A673 (cell line): ENCODE results near the gene RBM41. TPM values are rescaled to one million over a fixed set of nuclear protein-coding genes. Genes with fewer than 3 reads are reported as not detected.
"Not testable (repeated sequence)": the region's sequence is repeated elsewhere in the genome, so short reads cannot be mapped to it uniquely, and the experiment has no call there.

Experiments
- BruUV-seq: library from RNA; stranded (reverse); fragments of 400-500 nt; replicated peaks from 2 replicates; lab custom pipeline; 2021; lab: Mats Ljungman, UMichigan
- CTCF ChIA-PET: fragments of 300-600 bp; sonication (Branson Sonifier 250); formaldehyde crosslinking; loops from one replicate; lab custom pipeline; 2022; ENCODE audit warnings: antibody characterized with exemption; lab: Charles Lee
- POLR2A ChIA-PET: fragments of 300-600 bp; sonication (Branson Sonifier 250); formaldehyde crosslinking; loops from one replicate; lab custom pipeline; 2022; ENCODE audit warnings: antibody characterized with exemption; ENCODE audit not compliant: low non-redundant PET; lab: Charles Lee
- DNase-seq: peaks from one replicate; pipeline ENCODE4 v3.0.0-alpha.2; 2015; ENCODE audit warnings: low spot score
- H3K27ac ChIP-seq: fragments of 200-600 bp; sonication (generic); 2 replicates; pipeline ENCODE4 v1.5.1; 2016; ENCODE audit warnings: mixed run types, low read depth, mild to moderate bottlenecking, mixed read lengths, antibody characterized with exemption, low read length; ENCODE audit not compliant: poor library complexity, severe bottlenecking
- H3K27me3 ChIP-seq: fragments of 200-600 bp; sonication (generic); replicated peaks from 2 replicates; pipeline ENCODE4 v1.6.1; 2017; ENCODE audit warnings: mixed run types, low read depth, mild to moderate bottlenecking, mixed read lengths, antibody characterized with exemption, low read length; ENCODE audit not compliant: insufficient read depth, poor library complexity
- H3K36me3 ChIP-seq: fragments of 200-600 bp; sonication (generic); 2 replicates; pipeline ENCODE4 v1.6.1; 2016; ENCODE audit warnings: mixed run types, mild to moderate bottlenecking, mixed read lengths, antibody characterized with exemption, low read length; ENCODE audit not compliant: insufficient read depth, poor library complexity, severe bottlenecking
- H3K4me1 ChIP-seq: fragments of 200-600 bp; sonication (generic); 2 replicates; pipeline ENCODE4 v1.6.1; 2017; ENCODE audit warnings: mixed run types, mild to moderate bottlenecking, mixed read lengths, antibody characterized with exemption, low read length; ENCODE audit not compliant: insufficient read depth, poor library complexity, severe bottlenecking
- H3K4me3 ChIP-seq: fragments of 200-600 bp; sonication (generic); 2 replicates; pipeline ENCODE4 v1.5.1; 2016; ENCODE audit warnings: low read depth, mixed run types, mild to moderate bottlenecking, mixed read lengths, low read length; ENCODE audit not compliant: poor library complexity, severe bottlenecking
- H3K9me3 ChIP-seq: fragments of 200-600 bp; sonication (generic); 2 replicates; pipeline ENCODE4 v1.6.1; 2016; ENCODE audit warnings: mixed run types, low read depth, mild to moderate bottlenecking, mixed read lengths, antibody characterized with exemption, low read length; ENCODE audit not compliant: poor library complexity, severe bottlenecking
- EZH2 ChIP-seq: fragments of 200-600 bp; sonication (generic); IDR thresholded peaks from 2 replicates; pipeline ENCODE4 v1.6.1; 2017; ENCODE audit warnings: borderline replicate concordance, low read depth, mild to moderate bottlenecking, mixed read lengths, antibody characterized with exemption, low read length; ENCODE audit not compliant: poor library complexity, severe bottlenecking
- intact Hi-C: fragments of 100-400 bp; cut with micrococcal nuclease; formaldehyde crosslinking; loops from one replicate; pipeline ENCODE4 v1.10.0; 2022; ENCODE audit not compliant: unreplicated experiment
- total RNA-seq: library from RNA; stranded (reverse); gene quantifications from 2 replicates; pipeline ENCODE4 v1.2.3, GENCODE V29; 2021
- TF ChIP-seq, protein P1 (sequence below): fragments of 300-800, 200-600 bp; sonication (generic); conservative IDR thresholded peaks from 2 replicates; pipeline ENCODE4 v1.5.1; 2017; ENCODE audit warnings: low read depth, mild to moderate bottlenecking, antibody characterized with exemption, low read length, moderate library complexity, mixed read lengths

Gene RBM41
- total RNA-seq, 1 experiment from 2014 or later: 19.0 TPM

DNA sequence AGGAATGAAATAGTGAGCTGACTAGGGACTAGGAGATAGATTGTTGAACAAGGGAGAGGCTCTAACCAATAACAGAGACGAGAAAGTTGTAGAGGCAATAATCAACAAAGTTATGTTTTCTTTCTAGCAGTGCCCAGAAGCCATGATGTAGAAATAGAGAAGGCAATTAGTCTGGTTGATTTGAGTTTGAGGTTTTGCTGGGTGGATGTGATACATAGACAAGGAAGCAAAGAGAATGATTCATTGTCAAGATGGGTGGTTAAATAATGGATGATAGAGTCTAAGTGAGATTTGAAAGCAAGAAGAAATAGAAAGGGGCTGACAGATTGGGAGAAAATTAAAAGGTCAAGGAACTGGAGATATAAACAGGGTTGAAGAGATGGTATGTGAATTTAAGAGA, 11.2 kb downstream of the RBM41 start:
- no peaks in the 10 kb centered on the region for H3K27me3 ChIP-seq

DNA sequence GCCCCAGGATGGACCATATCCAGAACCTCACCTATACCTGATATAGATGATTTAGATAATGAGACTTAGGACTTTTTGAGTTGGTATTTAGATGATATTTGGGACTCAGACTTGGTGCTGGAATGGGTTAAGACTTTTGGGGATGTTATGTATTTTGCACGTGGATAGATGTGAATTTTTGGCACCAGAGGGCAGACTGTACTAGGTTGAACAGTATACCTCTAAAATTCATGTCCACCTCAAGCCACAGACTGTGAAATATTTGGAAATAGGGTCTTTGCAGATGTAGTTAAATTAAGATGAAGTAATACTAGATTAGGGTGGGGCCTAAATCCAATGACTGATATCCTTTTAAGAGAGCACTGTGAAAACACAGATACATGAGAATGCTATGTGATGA, 15.6 kb downstream of the RBM41 start:
- Histone ChIP-seq H3K36me3 (peaks cover 3% of the 10 kb centered on the region), H3K27me3 (no peaks in the 10 kb centered on the region), H3K4me1 (no peaks in the 10 kb centered on the region), H3K9me3 (no peaks in the 10 kb centered on the region), H3K4me3 (no peak overlapping the region), H3K27ac (no peak overlapping the region)
- CTCF ChIA-PET: no interaction called here
- peak; percentile 1 for DNase-seq
- BruUV-seq: no TSS peak
- intact Hi-C loops: no loop called here
- POLR2A ChIA-PET: no interaction called here
- TF ChIP-seq, protein P1, sequence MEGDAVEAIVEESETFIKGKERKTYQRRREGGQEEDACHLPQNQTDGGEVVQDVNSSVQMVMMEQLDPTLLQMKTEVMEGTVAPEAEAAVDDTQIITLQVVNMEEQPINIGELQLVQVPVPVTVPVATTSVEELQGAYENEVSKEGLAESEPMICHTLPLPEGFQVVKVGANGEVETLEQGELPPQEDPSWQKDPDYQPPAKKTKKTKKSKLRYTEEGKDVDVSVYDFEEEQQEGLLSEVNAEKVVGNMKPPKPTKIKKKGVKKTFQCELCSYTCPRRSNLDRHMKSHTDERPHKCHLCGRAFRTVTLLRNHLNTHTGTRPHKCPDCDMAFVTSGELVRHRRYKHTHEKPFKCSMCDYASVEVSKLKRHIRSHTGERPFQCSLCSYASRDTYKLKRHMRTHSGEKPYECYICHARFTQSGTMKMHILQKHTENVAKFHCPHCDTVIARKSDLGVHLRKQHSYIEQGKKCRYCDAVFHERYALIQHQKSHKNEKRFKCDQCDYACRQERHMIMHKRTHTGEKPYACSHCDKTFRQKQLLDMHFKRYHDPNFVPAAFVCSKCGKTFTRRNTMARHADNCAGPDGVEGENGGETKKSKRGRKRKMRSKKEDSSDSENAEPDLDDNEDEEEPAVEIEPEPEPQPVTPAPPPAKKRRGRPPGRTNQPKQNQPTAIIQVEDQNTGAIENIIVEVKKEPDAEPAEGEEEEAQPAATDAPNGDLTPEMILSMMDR: no peak; the same call in 1 of the 2 replicates
- no peak for TF ChIP-seq EZH2

More for the DNA sequence above, 11.2 kb downstream of the RBM41 start:
- CTCF ChIA-PET: no interaction called here
- Histone ChIP-seq H3K4me3 (no peak overlapping the region), H3K36me3 (peaks cover 20% of the 10 kb centered on the region), H3K9me3 (no peaks in the 10 kb centered on the region), H3K4me1 (no peaks in the 10 kb centered on the region), H3K27ac (no peak overlapping the region)
- POLR2A ChIA-PET: no interaction called here
- TF ChIP-seq EZH2: no peak
- TF ChIP-seq, protein P1: no peak
- no peak for DNase-seq
- no TSS peak for BruUV-seq
- intact Hi-C loops: no loop called here

DNA sequence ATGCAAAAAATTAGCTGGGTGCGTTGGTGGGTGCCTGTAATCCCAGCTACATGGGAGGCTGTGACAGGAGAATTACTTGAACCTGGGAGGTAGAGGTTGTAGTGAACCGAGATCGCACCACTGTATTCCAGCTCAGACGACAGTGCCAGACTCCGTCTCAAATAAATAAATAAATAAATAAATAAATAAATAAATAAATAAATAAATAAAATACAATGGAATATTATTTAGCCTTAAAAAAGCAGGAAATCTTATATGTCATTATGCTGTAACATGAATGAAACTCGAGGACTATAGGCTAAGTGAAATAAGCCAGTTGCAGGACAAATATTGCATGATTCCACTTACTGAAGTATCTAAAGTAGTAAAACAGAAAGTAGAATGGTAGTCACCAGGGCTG, 42.5 kb downstream of the RBM41 start:
- H3K4me3 ChIP-seq: no peak overlapping the region
- ChIA-PET CTCF (no interaction called here), POLR2A (no interaction called here)
- peaks cover 17% of the 10 kb centered on the region for H3K9me3 ChIP-seq
- BruUV-seq: no TSS peak
- DNase-seq: no peak
- intact Hi-C loops: no loop called here
- no peaks in the 10 kb centered on the region for H3K4me1 ChIP-seq
- H3K36me3 ChIP-seq: no peaks in the 10 kb centered on the region
- no peak for TF ChIP-seq EZH2
- TF ChIP-seq, protein P1: no peak
- H3K27ac ChIP-seq: no peak overlapping the region
- no peaks in the 10 kb centered on the region for H3K27me3 ChIP-seq

DNA sequence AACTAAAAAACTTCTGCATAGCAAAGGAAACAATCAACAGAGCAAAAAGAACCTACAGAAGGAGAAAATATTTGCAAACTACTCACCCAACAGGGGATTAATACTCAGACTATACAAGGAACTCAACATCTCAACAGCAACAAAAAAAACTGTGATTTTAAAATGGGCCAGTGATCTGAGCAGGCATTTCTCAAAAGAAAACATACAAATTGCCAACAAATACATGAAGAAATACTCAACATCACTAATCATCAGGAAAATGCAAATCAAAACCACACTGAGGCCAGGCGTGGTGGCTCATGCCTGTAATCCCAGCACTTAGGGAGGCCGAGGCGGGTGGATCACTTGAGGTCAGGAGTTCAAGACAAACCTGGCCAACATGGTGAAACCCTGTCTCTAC, 60.9 kb downstream of the RBM41 start:
- H3K27me3 ChIP-seq, H3K4me3 ChIP-seq, POLR2A ChIA-PET, intact Hi-C loops, H3K9me3 ChIP-seq, H3K4me1 ChIP-seq, CTCF ChIA-PET, BruUV-seq, DNase-seq, H3K36me3 ChIP-seq, H3K27ac ChIP-seq: not testable (repeated sequence)
